Stimulated activated CD8-positive, alpha-beta memory T cell treated with anti-CD3 and anti-CD28 coated beads, Interleukin-15, amount 100 ng/mL, for 24 hours (primary cell): ENCODE data around the gene TNFSF8.

Experiments
- DNase-seq: peaks from one replicate; pipeline ENCODE4 v3.0.0-alpha.2; 2020; ENCODE audit warnings: low read depth

The TNFSF8 gene

GRCh38 chr9:114867327-114867726 is 63.1 kb downstream of the TNFSF8 start:
- DNase-seq = no peak

- DNase-seq = no peak
Observed at GRCh38 chr9:114864471-114864870, 65.9 kb downstream of the TNFSF8 start.

- DNase-seq = no peak
Observed at GRCh38 chr9:114861922-114862605, 68.3 kb downstream of the TNFSF8 start.

GRCh38 chr9:114861273-114861672 is 69.1 kb downstream of the TNFSF8 start:
- no peak for DNase-seq

- no peak for DNase-seq
Observed at GRCh38 chr9:114860187-114860586, 70.2 kb downstream of the TNFSF8 start.

GRCh38 chr9:114856942-114857315 is 73.5 kb downstream of the TNFSF8 start:
- DNase-seq = no peak

- no peak for DNase-seq
Observed at GRCh38 chr9:114856215-114856941, 74.0 kb downstream of the TNFSF8 start.

- DNase-seq = no peak
Observed at GRCh38 chr9:114855488-114855887, 74.9 kb downstream of the TNFSF8 start.

- DNase-seq = no peak
Observed at GRCh38 chr9:114854736-114855355, 75.5 kb downstream of the TNFSF8 start.

GRCh38 chr9:114853071-114853855 is 77.1 kb downstream of the TNFSF8 start:
- no peak for DNase-seq

GRCh38 chr9:114852050-114852594 is 78.3 kb downstream of the TNFSF8 start:
- DNase-seq = no peak

- DNase-seq = no peak
Observed at GRCh38 chr9:114851306-114851705, 79.1 kb downstream of the TNFSF8 start.
